Kidney (tissue), 14 donors: ENCODE measurements around the gene PSMB10. TPM values are rescaled to one million over a fixed set of nuclear protein-coding genes. Genes with fewer than 3 reads are reported as not detected.

Source experiments
- DNase-seq, 5 donors: peaks; one replicate each; pipeline ENCODE4 v3.0.0-alpha.2; 2013 to 2020
- FAIRE-seq: peaks from 2 replicates; lab custom pipeline; 2012; peaks lifted over from hg19 to GRCh38; lab: Jason Lieb, UNC
- H3K27ac ChIP-seq, 2 donors: one replicate each; pipeline ENCODE4 v1.7.0; 2013; ENCODE audit warnings: low read depth in 2 of 2, low read length in 2 of 2, inconsistent platforms in 1 of 2
- H3K27me3 ChIP-seq: one replicate; pipeline ENCODE4 v1.7.1; 2013; ENCODE audit warnings: low read length, inconsistent platforms; ENCODE audit not compliant: control insufficient read depth, insufficient read depth
- H3K36me3 ChIP-seq, 3 donors: one replicate each; pipeline versions ENCODE4 v1.7.0 to v1.7.1; 2013; ENCODE audit warnings: low read length in 3 of 3, control low read depth in 1 of 3, inconsistent platforms in 1 of 3; ENCODE audit not compliant: insufficient read depth in 3 of 3, control insufficient read depth in 2 of 3
- H3K4me1 ChIP-seq, 3 donors: one replicate each; pipeline versions ENCODE4 v1.7.0 to v1.7.1; 2013; ENCODE audit warnings: low read length in 3 of 3, inconsistent platforms in 1 of 3, low read depth in 1 of 3; ENCODE audit not compliant: control insufficient read depth in 2 of 3, insufficient read depth in 2 of 3
- H3K4me3 ChIP-seq, 3 donors: one replicate each; pipeline versions ENCODE4 v1.7.0 to v1.8.1; 2013; ENCODE audit warnings: low read length in 3 of 3, control low read depth in 1 of 3, inconsistent platforms in 1 of 3
- H3K9ac ChIP-seq, 3 donors: one replicate each; pipeline versions ENCODE4 v1.7.0 to v1.7.1; 2013; ENCODE audit warnings: low read length in 3 of 3, control low read depth in 1 of 3, inconsistent platforms in 1 of 3
- H3K9me3 ChIP-seq, 3 donors: one replicate each; pipeline versions ENCODE4 v1.7.0 to v1.7.1; 2013; ENCODE audit warnings: low read length in 3 of 3, control low read depth in 1 of 3, inconsistent platforms in 1 of 3; ENCODE audit not compliant: control insufficient read depth in 2 of 3, insufficient read depth in 1 of 3
- CTCF ChIP-seq: IDR thresholded peaks from 3 replicates; pipeline ENCODE4 v1.5.1; 2012; ENCODE audit warnings: mild to moderate bottlenecking, moderate library complexity, borderline replicate concordance; ENCODE audit not compliant: insufficient read depth; ENCODE audit errors: extremely low read depth
- intact Hi-C: fragments of 100-400 bp; cut with DNase I; formaldehyde crosslinking; loops from one replicate; pipeline ENCODE4 v1.11.1; 2022
- polyA plus RNA-seq: library from polyadenylated mRNA; stranded (reverse); fragments of 350-450 nt; fragmentation: Illumina TruSeq; extraction: RNeasy Lipid Tissue Mini Kit (QIAGEN cat#74804); gene quantifications from one replicate; pipeline ENCODE4 v1.2.3, GENCODE V29; 2014; ENCODE audit warnings: low read depth, low replicate concordance; ENCODE audit not compliant: insufficient read depth
- total RNA-seq: library from RNA; stranded (reverse); fragmentation: NEBNext Ultra II Directional; extraction: Animal tissue kit (Norgen Biotek cat#: 25700); gene quantifications from one replicate; pipeline ENCODE4 v1.2.1, GENCODE V29; 2021
- donor health status: control.
- donor health status: control.
- donor health status: control.
- donor health status: control.
- donor health status: control.
- donor health status: DM: yes; HTN: yes; CAD: no.
- donor health status: Normal renal cell carcinoma (clear cell type).

Gene PSMB10
- total and polyA plus RNA-seq, 2 donors from 2014 or later: 76.4 to 78.6 TPM

DNA sequence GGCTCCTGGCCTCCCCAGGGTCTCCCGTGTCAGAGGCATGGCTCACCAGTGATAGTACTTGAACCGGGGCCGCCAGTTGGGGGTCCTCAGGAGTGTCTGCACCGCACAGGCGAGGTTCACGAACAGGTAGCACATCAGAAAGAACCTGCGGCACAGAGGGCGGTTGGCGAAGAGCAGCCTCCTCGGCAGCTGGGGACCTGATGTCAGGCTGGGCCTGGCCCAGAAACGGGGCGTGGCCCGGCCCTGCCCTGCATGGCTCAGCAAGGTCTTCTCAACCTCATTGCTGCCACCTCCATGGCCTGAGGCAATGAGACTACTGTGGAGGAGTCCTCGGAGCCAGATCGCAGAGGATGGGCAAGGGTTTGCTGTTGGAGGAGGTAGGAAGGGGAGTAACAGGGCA, 11.4 kb upstream of the PSMB10 start:
- H3K4me3 ChIP-seq: no peak overlapping the region
- peaks cover 0 to 51% (median 13%) of the 10 kb centered on the region in 3 donors for H3K36me3 ChIP-seq
- intact Hi-C loops: no loop called here
- DNase-seq (no peak), FAIRE-seq (no peak)
- no peak overlapping the region for H3K27ac ChIP-seq
- TF ChIP-seq CTCF: no peak
- H3K9ac ChIP-seq: no peak overlapping the region
- no peaks in the 10 kb centered on the region for H3K27me3 ChIP-seq
- no peaks in the 10 kb centered on the region for H3K9me3 ChIP-seq
- no peaks in the 10 kb centered on the region for H3K4me1 ChIP-seq

GRCh38 chr16:67946966-67947558, 10.4 kb upstream of the PSMB10 start:
- H3K4me1 ChIP-seq: no peaks in the 10 kb centered on the region
- intact Hi-C loops: no loop called here
- no peak for TF ChIP-seq CTCF
- DNase-seq (no peak), FAIRE-seq (no peak)
- no peak overlapping the region for H3K9ac ChIP-seq
- no peaks in the 10 kb centered on the region for H3K27me3 ChIP-seq
- peaks cover 0 to 52% (median 13%) of the 10 kb centered on the region in 3 donors for H3K36me3 ChIP-seq
- H3K9me3 ChIP-seq: no peaks in the 10 kb centered on the region
- no peak overlapping the region for H3K27ac ChIP-seq
- H3K4me3 ChIP-seq: no peak overlapping the region

DNA sequence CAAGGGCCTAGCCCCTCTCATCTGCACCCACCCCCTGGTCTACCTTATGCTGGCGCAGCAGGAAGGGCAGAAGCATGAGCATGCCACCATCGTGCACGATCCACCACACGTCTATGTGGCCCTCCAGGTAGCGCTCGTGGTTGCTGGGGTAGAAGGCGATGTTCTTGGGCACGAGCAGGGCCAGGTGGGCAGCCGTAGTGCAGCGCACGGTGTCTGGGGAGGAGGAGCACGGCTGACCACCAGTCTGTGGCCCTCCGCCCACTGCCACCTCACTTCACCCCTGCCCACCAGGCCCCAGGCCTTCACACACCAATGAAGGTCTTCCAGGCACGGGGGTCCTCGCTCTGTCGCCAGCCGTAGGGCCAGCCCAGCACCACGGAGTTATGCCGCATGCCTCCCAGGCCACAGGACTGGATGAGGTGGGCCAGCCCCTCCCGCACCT, 9.5 kb upstream of the PSMB10 start:
- Histone ChIP-seq H3K27me3 (no peaks in the 10 kb centered on the region), H3K9me3 (no peaks in the 10 kb centered on the region), H3K4me1 (no peaks in the 10 kb centered on the region), H3K36me3 (peaks cover 0 to 52% (median 9%) of the 10 kb centered on the region in 3 donors), H3K27ac (no peak overlapping the region), H3K4me3 (no peak overlapping the region), H3K9ac (no peak overlapping the region)
- peak in 1 of 5 donors; percentile 63 for DNase-seq
- FAIRE-seq: no peak
- TF ChIP-seq CTCF: no peak
- intact Hi-C loops: no loop called here
